Measurements from ENCODE around the gene IMMP2L. TPM values are rescaled to one million over a fixed set of nuclear protein-coding genes. Genes with fewer than 3 reads are reported as not detected.

Gene IMMP2L
- total RNA-seq, 1 donor: 8.2 TPM

- DNase-seq (ENCODE audit: low read depth): no peak
- no peak overlapping the region for H3K4me3 ChIP-seq (ENCODE audit: low read depth, low read length)
- TF ChIP-seq CTCF (IDR thresholded peaks at IDR 0.05; ENCODE audit: insufficient read depth, low read depth, low read length): no peak
These were observed 493.7 kb downstream of the IMMP2L start for GRCh38 chr7:111068618-111069017.

GRCh38 chr7:111067682-111068081, 494.6 kb downstream of the IMMP2L start:
- no peak overlapping the region for H3K4me3 ChIP-seq (ENCODE audit: low read depth, low read length)
- TF ChIP-seq CTCF (IDR thresholded peaks at IDR 0.05; ENCODE audit: insufficient read depth, low read depth, low read length): no peak
- DNase-seq (ENCODE audit: low read depth): no peak

- TF ChIP-seq CTCF (IDR thresholded peaks at IDR 0.05; ENCODE audit: insufficient read depth, low read depth, low read length): no peak
- no peak for DNase-seq (ENCODE audit: low read depth)
- H3K4me3 ChIP-seq (ENCODE audit: low read depth, low read length): no peak overlapping the region
These were observed 495.0 kb downstream of the IMMP2L start for GRCh38 chr7:111067251-111067650.

DNA sequence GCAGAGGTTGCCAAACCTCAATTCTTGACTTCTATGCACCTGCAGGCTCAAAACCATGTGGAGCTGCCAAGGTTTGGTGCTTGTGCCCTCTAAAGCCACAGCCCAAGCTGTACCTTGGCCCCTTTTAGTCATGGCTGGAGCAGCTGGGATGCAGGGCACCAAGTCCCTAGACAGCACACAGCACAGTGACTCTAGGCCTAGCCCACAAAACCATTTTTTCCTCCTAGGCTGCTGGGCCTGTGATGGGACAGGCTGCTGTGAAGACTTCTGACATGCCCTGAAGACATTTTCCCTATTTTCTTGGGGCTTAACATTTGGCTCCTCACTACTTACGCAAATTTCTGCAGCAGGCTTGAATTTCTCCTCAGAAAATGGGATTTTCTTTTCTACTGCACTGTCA, 499.1 kb downstream of the IMMP2L start:
- no peak for DNase-seq (ENCODE audit: low read depth)
- H3K4me3 ChIP-seq (ENCODE audit: low read depth, low read length): no peak overlapping the region
- TF ChIP-seq CTCF (IDR thresholded peaks at IDR 0.05; ENCODE audit: insufficient read depth, low read depth, low read length): no peak

DNA sequence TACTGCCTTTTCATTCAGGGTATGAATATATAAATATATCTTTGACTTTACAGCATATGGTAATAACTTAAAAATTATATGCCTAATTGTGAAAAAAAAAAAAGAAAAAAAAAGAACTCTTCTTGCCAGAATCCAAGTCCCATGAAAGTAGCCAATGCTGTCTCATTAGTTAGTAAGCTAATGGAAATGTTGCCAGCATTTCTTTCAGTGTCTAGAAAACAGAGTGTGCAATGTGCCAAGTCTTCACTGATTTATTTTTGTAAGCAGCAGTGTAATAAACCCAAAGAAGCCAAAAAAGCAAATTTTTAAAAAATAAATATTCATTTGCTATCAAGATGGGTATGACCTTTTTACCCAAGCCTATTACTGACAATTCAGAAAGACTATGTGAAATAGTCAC, 502.5 kb downstream of the IMMP2L start:
- H3K4me3 ChIP-seq (ENCODE audit: low read depth, low read length): no peak overlapping the region
- DNase-seq (ENCODE audit: low read depth): no peak
- TF ChIP-seq CTCF (IDR thresholded peaks at IDR 0.05; ENCODE audit: insufficient read depth, low read depth, low read length): no peak

- no peak overlapping the region for H3K4me3 ChIP-seq (ENCODE audit: low read depth, low read length)
- no peak for DNase-seq (ENCODE audit: low read depth)
- TF ChIP-seq CTCF (IDR thresholded peaks at IDR 0.05; ENCODE audit: insufficient read depth, low read depth, low read length): no peak
These were observed 505.2 kb downstream of the IMMP2L start for GRCh38 chr7:111057066-111057465.

- TF ChIP-seq CTCF (IDR thresholded peaks at IDR 0.05; ENCODE audit: insufficient read depth, low read depth, low read length): no peak
- no peak for DNase-seq (ENCODE audit: low read depth)
- no peak overlapping the region for H3K4me3 ChIP-seq (ENCODE audit: low read depth, low read length)
These were observed 505.9 kb downstream of the IMMP2L start for GRCh38 chr7:111056371-111056770.

Measured in fibroblast of villous mesenchyme (primary cell).